CD14-positive monocyte (primary cell): ENCODE measurements around the gene CIRBP. TPM values are rescaled to one million over a fixed set of nuclear protein-coding genes. Genes with fewer than 3 reads are reported as not detected.

ENCODE experiments used
- DNase-seq, 3 donors: peaks; one replicate each; pipeline ENCODE4 v3.0.0-alpha.2; 2011 to 2022
- H2AFZ ChIP-seq: 2 replicates; pipeline ENCODE4 v1.6.0; 2012; ENCODE audit warnings: mild to moderate bottlenecking, low read depth, low read length, inconsistent platforms; ENCODE audit not compliant: insufficient read depth, poor library complexity, severe bottlenecking
- H3K27ac ChIP-seq, 2 donors: 1 replicate in 1 of 2; 2 replicates in 1 of 2; pipeline ENCODE4 v1.5.1; 2012 to 2013; ENCODE audit warnings: low read length in 2 of 2, control low read depth in 1 of 2, inconsistent platforms in 1 of 2, low read depth in 1 of 2, mild to moderate bottlenecking in 1 of 2
- H3K27me3 ChIP-seq, 2 donors: one replicate each; pipeline versions ENCODE4 v1.6.0 to v1.6.1; 2011 to 2013; ENCODE audit warnings: low read length in 2 of 2; ENCODE audit not compliant: control insufficient read depth in 2 of 2, insufficient read depth in 2 of 2
- H3K36me3 ChIP-seq, 2 donors: replicated peaks in 1 of 2; 1 replicate in 1 of 2; 2 replicates in 1 of 2; pipeline versions ENCODE4 v1.5.1 to v1.6.1; 2012 to 2013; ENCODE audit warnings: low read length in 2 of 2, control low read depth in 1 of 2, inconsistent platforms in 1 of 2, mild to moderate bottlenecking in 1 of 2; ENCODE audit not compliant: insufficient read depth in 2 of 2, control insufficient read depth in 1 of 2
- H3K4me1 ChIP-seq, 2 donors: 1 replicate in 1 of 2; 2 replicates in 1 of 2; pipeline versions ENCODE4 v1.5.1 to v1.6.1; 2012 to 2013; ENCODE audit warnings: low read length in 2 of 2, control low read depth in 1 of 2, inconsistent platforms in 1 of 2, mild to moderate bottlenecking in 1 of 2, moderate library complexity in 1 of 2; ENCODE audit not compliant: insufficient read depth in 2 of 2, control insufficient read depth in 1 of 2
- H3K4me2 ChIP-seq: replicated peaks from 2 replicates; pipeline ENCODE3; 2012; ENCODE audit warnings: low read length, moderate library complexity, mild to moderate bottlenecking; ENCODE audit not compliant: poor library complexity, severe bottlenecking; ENCODE audit errors: extremely low read depth
- H3K4me3 ChIP-seq, 3 experiments: fragments of 200-600 bp in 1 of 3; sonication (generic) in 1 of 3; replicated peaks in 1 of 3; 1 replicate in 2 of 3; 2 replicates in 1 of 3; pipeline ENCODE4 v1.5.1; 2011 to 2013; ENCODE audit warnings: low read length in 3 of 3, mild to moderate bottlenecking in 3 of 3, control low read depth in 2 of 3, low read depth in 2 of 3, inconsistent platforms in 1 of 3, moderate library complexity in 1 of 3
- H3K79me2 ChIP-seq: 2 replicates; pipeline ENCODE4 v1.6.0; 2012; ENCODE audit warnings: mild to moderate bottlenecking, control low read depth, inconsistent platforms, low read length, moderate library complexity; ENCODE audit not compliant: insufficient read depth
- H3K9ac ChIP-seq: 2 replicates; pipeline ENCODE4 v1.6.0; 2017; ENCODE audit warnings: low read length, mild to moderate bottlenecking; ENCODE audit not compliant: insufficient read depth, poor library complexity, severe bottlenecking
- H3K9me3 ChIP-seq, 2 donors: replicated peaks in 1 of 2; 1 replicate in 1 of 2; 2 replicates in 1 of 2; pipeline versions ENCODE4 v1.5.1 to v1.6.1; 2012 to 2013; ENCODE audit warnings: low read length in 2 of 2, control low read depth in 1 of 2; ENCODE audit not compliant: control insufficient read depth in 1 of 2, insufficient read depth in 1 of 2
- H4K20me1 ChIP-seq: 2 replicates; pipeline ENCODE4 v1.6.0; 2012; ENCODE audit warnings: mild to moderate bottlenecking, low read length, control low read depth, moderate library complexity; ENCODE audit not compliant: insufficient read depth
- H3K27ac Mint-ChIP-seq, 7 donors: one replicate each; pipeline ENCODE4 v1.8.0; 2020; ENCODE audit warnings: mild to moderate bottlenecking in 7 of 7, mixed read lengths in 7 of 7, moderate library complexity in 6 of 7, inconsistent platforms in 2 of 7
- H3K27me3 Mint-ChIP-seq, 3 donors: one replicate each; pipeline ENCODE4 v1.8.0; 2021 to 2022; ENCODE audit warnings: low read depth in 3 of 3, mild to moderate bottlenecking in 3 of 3, mixed read lengths in 3 of 3, moderate library complexity in 3 of 3, inconsistent platforms in 1 of 3
- H3K36me3 Mint-ChIP-seq, 2 donors: one replicate each; pipeline ENCODE4 v1.8.0; 2020; ENCODE audit warnings: mixed read lengths in 2 of 2, inconsistent platforms in 1 of 2, mild to moderate bottlenecking in 1 of 2
- H3K4me1 Mint-ChIP-seq: one replicate; pipeline ENCODE4 v1.8.0; 2020; ENCODE audit warnings: mild to moderate bottlenecking, mixed read lengths
- H3K4me3 Mint-ChIP-seq, 2 donors: one replicate each; pipeline ENCODE4 v1.8.0; 2020; ENCODE audit warnings: mild to moderate bottlenecking in 2 of 2, mixed read lengths in 2 of 2, moderate library complexity in 1 of 2
- H3K9me3 Mint-ChIP-seq, 7 donors: one replicate each; pipeline ENCODE4 v1.8.0; 2020 to 2022; ENCODE audit warnings: mixed read lengths in 7 of 7, mild to moderate bottlenecking in 6 of 7, moderate library complexity in 6 of 7, inconsistent platforms in 2 of 7
- CTCF ChIP-seq: fragments of 200-600 bp; IDR thresholded peaks from one replicate; pipeline ENCODE4 v1.8.0; 2022; ENCODE audit warnings: antibody characterized with exemption, mild to moderate bottlenecking
- WGBS: methylation state at CpG from one replicate; pipeline ENCODE4 v1.1.5; 2013; ENCODE audit warnings: missing lambda C conversion rate; ENCODE audit not compliant: insufficient coverage; 5-methylcytosine and 5-hydroxymethylcytosine counted together
- intact Hi-C, 2 donors: fragments of 100-400 bp; cut with micrococcal nuclease; formaldehyde crosslinking; loops; one replicate each; pipeline versions ENCODE4 v1.15.0 to v1.15.1; 2023
- polyA plus RNA-seq, 3 donors: library from polyadenylated mRNA; depleted of rRNA in 1 of 3; unstranded in 2 of 3; stranded (reverse) in 1 of 3; fragments of 300-500 nt in 2 of 3; fragments of >200 nt in 1 of 3; fragmentation: Illumina TruSeq in 2 of 3; gene quantifications; 1 replicate in 2 of 3; 2 replicates in 1 of 3; pipeline ENCODE4 v1.2.3, GENCODE V29; 2012 to 2021

CIRBP gene
- polyA plus RNA-seq, 3 donors, result 39.6 to 600 (median 51.1) TPM

DNA sequence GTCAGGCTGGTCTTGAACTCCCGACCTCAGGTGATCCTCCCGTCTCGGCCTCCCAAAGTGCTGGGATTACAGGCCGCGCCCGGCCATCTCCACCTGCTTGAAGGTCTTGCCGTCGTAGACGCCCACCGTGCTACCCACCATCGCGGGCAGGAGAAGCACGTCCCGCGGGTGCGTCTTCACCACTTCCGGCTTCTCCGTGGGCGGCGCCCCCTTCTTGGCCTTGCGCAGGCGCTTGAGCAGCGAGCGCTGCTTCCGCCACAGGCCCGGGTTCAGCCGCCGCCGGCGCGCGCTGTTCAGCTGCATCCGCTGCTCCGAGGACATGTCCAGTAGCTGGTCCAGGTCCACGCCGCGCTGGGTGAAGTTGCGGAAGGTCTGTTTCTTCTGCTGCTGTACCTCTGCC lies 38.2 kb downstream of the CIRBP start:
- H2AFZ ChIP-seq, result no peak overlapping the region

GRCh38 chr19:1307755-1308303 lies 38.7 kb downstream of the CIRBP start:
- H3K36me3 Mint-ChIP-seq, result no peaks in the 10 kb centered on the region
- Histone ChIP-seq H3K9me3 (no peaks in the 10 kb centered on the region), H3K27me3 (no peaks in the 10 kb centered on the region), H2AFZ (no peak overlapping the region), H3K4me2 (no peak overlapping the region), H3K4me1 (no peaks in the 10 kb centered on the region), H3K27ac (no peak overlapping the region), H3K36me3 (no peaks in the 10 kb centered on the region), H3K9ac (no peak overlapping the region), H3K79me2 (no peaks in the 10 kb centered on the region), H3K4me3 (no peak overlapping the region), H4K20me1 (no peaks in the 10 kb centered on the region)
- peaks cover 0 to 1% (median 0%) of the 10 kb centered on the region in 7 donors for H3K9me3 Mint-ChIP-seq
- H3K27ac Mint-ChIP-seq, result no peak overlapping the region
- H3K4me1 Mint-ChIP-seq, result no peaks in the 10 kb centered on the region
- peaks cover 0 to 6% (median 0%) of the 10 kb centered on the region in 3 donors for H3K27me3 Mint-ChIP-seq
- TF ChIP-seq CTCF, result no peak
- DNase-seq, result no peak
- no peak overlapping the region for H3K4me3 Mint-ChIP-seq
- intact Hi-C loops, result no loop called here
- WGBS, result 92% methylated on average over 11 of the region's 20 CpGs

More for the DNA sequence above, 38.2 kb downstream of the CIRBP start:
- no peak for DNase-seq
- 95% methylated on average over 33 of the region's 38 CpGs for WGBS
- no peak overlapping the region for H3K4me3 ChIP-seq
- no peaks in the 10 kb centered on the region for H3K4me1 ChIP-seq
- Mint-ChIP-seq H3K36me3 (no peaks in the 10 kb centered on the region), H3K27me3 (peaks cover 0 to 6% (median 0%) of the 10 kb centered on the region in 3 donors), H3K4me1 (no peaks in the 10 kb centered on the region), H3K27ac (no peak overlapping the region), H3K9me3 (peaks cover 0 to 1% (median 0%) of the 10 kb centered on the region in 7 donors), H3K4me3 (no peak overlapping the region)
- no peaks in the 10 kb centered on the region for H4K20me1 ChIP-seq
- no peaks in the 10 kb centered on the region for H3K79me2 ChIP-seq
- H3K9me3 ChIP-seq, result no peaks in the 10 kb centered on the region
- intact Hi-C loops, result no loop called here
- no peaks in the 10 kb centered on the region for H3K27me3 ChIP-seq
- no peak for TF ChIP-seq CTCF
- no peak overlapping the region for H3K27ac ChIP-seq
- no peak overlapping the region for H3K9ac ChIP-seq
- no peaks in the 10 kb centered on the region for H3K36me3 ChIP-seq
- no peak overlapping the region for H3K4me2 ChIP-seq
